ENCODE results near the gene LEUTX. TPM values are rescaled to one million over a fixed set of nuclear protein-coding genes. Genes with fewer than 3 reads are reported as not detected.

LEUTX gene
- total RNA-seq, 2 experiments from 2014 or later = not detected

DNA sequence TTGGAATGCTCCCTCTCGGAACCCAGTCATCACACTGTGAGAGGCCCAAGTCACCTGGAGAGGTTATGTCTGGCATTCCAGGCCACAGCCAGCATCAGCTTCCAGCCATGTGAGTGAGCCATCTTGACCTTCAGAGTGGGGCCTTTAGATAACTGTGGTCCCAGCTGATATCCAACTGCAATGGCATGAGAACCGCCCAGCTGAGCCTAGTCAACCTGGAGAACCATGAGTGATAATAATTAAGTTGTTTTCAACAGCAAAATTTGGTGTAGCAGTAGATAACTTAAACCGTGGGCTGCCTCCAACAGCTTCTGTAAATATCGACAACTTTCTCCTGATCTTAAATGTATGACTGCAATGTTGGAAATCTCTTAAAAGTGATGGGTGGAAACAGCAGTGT is 30.7 kb downstream of the LEUTX start:
- Mint-ChIP-seq H3K27me3 (no peaks in the 10 kb centered on the region), H3K4me1 (ENCODE audit: low read depth) (no peaks in the 10 kb centered on the region), H3K27ac (no peak overlapping the region), H3K9me3 (no peaks in the 10 kb centered on the region), H3K36me3 (ENCODE audit: low read depth) (no peaks in the 10 kb centered on the region), H3K4me3 (no peak overlapping the region)
- Histone ChIP-seq H3K4me1 (ENCODE audit: insufficient read depth, low read length) (no peaks in the 10 kb centered on the region), H3K36me3 (ENCODE audit: insufficient read depth, low read length) (no peaks in the 10 kb centered on the region), H3K9me3 (ENCODE audit: control insufficient read depth in 1 of 2, insufficient read depth in 1 of 2, low read length in 2 of 2) (no peaks in the 10 kb centered on the region), H3K27me3 (ENCODE audit: control insufficient read depth in 1 of 2, insufficient read depth in 2 of 2, low read length in 2 of 2) (no peaks in the 10 kb centered on the region), H3K4me3 (ENCODE audit: low read length) (no peak overlapping the region), H3K27ac (ENCODE audit: low read depth in 1 of 2, low read length in 2 of 2) (no peak overlapping the region)
- POLR2A ChIA-PET = no interaction called here
- DNase-seq (no peak), ATAC-seq (ENCODE audit: poor library complexity) (no peak)
- TF ChIP-seq, protein P1, sequence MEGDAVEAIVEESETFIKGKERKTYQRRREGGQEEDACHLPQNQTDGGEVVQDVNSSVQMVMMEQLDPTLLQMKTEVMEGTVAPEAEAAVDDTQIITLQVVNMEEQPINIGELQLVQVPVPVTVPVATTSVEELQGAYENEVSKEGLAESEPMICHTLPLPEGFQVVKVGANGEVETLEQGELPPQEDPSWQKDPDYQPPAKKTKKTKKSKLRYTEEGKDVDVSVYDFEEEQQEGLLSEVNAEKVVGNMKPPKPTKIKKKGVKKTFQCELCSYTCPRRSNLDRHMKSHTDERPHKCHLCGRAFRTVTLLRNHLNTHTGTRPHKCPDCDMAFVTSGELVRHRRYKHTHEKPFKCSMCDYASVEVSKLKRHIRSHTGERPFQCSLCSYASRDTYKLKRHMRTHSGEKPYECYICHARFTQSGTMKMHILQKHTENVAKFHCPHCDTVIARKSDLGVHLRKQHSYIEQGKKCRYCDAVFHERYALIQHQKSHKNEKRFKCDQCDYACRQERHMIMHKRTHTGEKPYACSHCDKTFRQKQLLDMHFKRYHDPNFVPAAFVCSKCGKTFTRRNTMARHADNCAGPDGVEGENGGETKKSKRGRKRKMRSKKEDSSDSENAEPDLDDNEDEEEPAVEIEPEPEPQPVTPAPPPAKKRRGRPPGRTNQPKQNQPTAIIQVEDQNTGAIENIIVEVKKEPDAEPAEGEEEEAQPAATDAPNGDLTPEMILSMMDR (IDR thresholded peaks at IDR 0.05) = no peak
- CTCF ChIA-PET = no interaction called here
- intact Hi-C loops (cut with DNase I, micrococcal nuclease) = no loop called here

DNA sequence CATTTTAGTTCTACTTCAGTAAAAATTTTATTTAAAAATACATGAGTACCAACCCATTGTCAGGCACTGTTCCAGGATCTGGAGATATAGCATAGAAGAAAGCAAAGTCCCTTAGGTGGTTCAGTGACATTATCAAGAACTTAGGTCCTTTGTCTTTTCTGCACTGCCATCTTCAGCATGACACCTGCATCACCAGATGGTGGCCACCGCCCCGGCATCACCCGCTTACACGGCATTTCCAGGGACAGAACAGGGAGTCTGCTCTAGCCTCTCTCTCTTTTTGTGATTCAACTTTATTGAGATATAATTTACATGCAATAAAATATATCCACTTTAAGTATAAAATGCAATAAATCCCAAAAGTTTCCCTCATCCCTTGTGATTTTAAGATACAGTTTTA is 31.8 kb downstream of the LEUTX start:
- DNase-seq = no peak
- CTCF ChIA-PET = no interaction called here
- Mint-ChIP-seq H3K4me3 (no peak overlapping the region), H3K36me3 (ENCODE audit: low read depth) (no peaks in the 10 kb centered on the region), H3K27me3 (no peaks in the 10 kb centered on the region), H3K4me1 (ENCODE audit: low read depth) (no peaks in the 10 kb centered on the region), H3K9me3 (no peaks in the 10 kb centered on the region), H3K27ac (no peak overlapping the region)
- Histone ChIP-seq H3K27ac (ENCODE audit: low read depth in 1 of 2, low read length in 2 of 2) (no peak overlapping the region), H3K4me1 (ENCODE audit: insufficient read depth, low read length) (no peaks in the 10 kb centered on the region), H3K4me3 (ENCODE audit: low read length) (no peak overlapping the region), H3K9me3 (ENCODE audit: control insufficient read depth in 1 of 2, insufficient read depth in 1 of 2, low read length in 2 of 2) (no peaks in the 10 kb centered on the region), H3K36me3 (ENCODE audit: insufficient read depth, low read length) (no peaks in the 10 kb centered on the region), H3K27me3 (ENCODE audit: control insufficient read depth in 1 of 2, insufficient read depth in 2 of 2, low read length in 2 of 2) (no peaks in the 10 kb centered on the region)
- intact Hi-C loops (cut with DNase I, micrococcal nuclease) = no loop called here
- ATAC-seq (ENCODE audit: poor library complexity) = no peak
- TF ChIP-seq, protein P1 (IDR thresholded peaks at IDR 0.05) = no peak
- POLR2A ChIA-PET = no interaction called here

DNA sequence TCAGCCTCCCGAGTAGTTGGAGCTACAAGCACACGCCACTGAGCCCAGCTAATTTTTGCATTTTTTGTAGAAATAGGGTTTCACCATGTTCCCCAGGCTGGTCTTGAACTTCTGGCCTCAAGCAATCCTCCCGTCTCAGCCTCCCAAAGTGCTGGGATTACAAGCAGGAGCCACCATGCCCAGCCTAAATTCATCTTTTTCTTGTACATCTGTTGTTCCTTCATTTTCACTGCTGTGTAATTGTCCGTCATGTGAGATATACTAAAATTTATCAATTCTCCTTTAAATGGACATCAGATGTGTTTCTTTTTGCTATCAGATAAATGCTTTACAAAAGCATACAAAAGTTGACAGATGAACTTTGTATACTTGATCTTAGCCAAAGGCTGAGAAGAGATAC is 32.4 kb downstream of the LEUTX start:
- ChIA-PET POLR2A (no interaction called here), CTCF (no interaction called here)
- Histone ChIP-seq H3K27ac (ENCODE audit: low read depth in 1 of 2, low read length in 2 of 2) (no peak overlapping the region), H3K4me1 (ENCODE audit: insufficient read depth, low read length) (no peaks in the 10 kb centered on the region), H3K36me3 (ENCODE audit: insufficient read depth, low read length) (peaks cover 2% of the 10 kb centered on the region), H3K9me3 (ENCODE audit: control insufficient read depth in 1 of 2, insufficient read depth in 1 of 2, low read length in 2 of 2) (no peaks in the 10 kb centered on the region), H3K4me3 (ENCODE audit: low read length) (no peak overlapping the region), H3K27me3 (ENCODE audit: control insufficient read depth in 1 of 2, insufficient read depth in 2 of 2, low read length in 2 of 2) (no peaks in the 10 kb centered on the region)
- DNase-seq (no peak), ATAC-seq (ENCODE audit: poor library complexity) (no peak)
- H3K36me3 Mint-ChIP-seq (ENCODE audit: low read depth) = peaks cover 4% of the 10 kb centered on the region
- no peaks in the 10 kb centered on the region for H3K27me3 Mint-ChIP-seq
- H3K4me3 Mint-ChIP-seq = no peak overlapping the region
- TF ChIP-seq, protein P1 (IDR thresholded peaks at IDR 0.05) = no peak
- H3K4me1 Mint-ChIP-seq (ENCODE audit: low read depth) = no peaks in the 10 kb centered on the region
- H3K27ac Mint-ChIP-seq = no peak overlapping the region
- H3K9me3 Mint-ChIP-seq = no peaks in the 10 kb centered on the region
- intact Hi-C loops (cut with DNase I, micrococcal nuclease) = no loop called here

All from CD4-positive, alpha-beta T cell (primary cell).